ENCODE results near the gene CCDC69. TPM values are rescaled to one million over a fixed set of nuclear protein-coding genes. Genes with fewer than 3 reads are reported as not detected.

The CCDC69 gene
- total and polyA plus RNA-seq, 4 donors, result 15.4 to 73.6 (median 61.9) TPM

DNA sequence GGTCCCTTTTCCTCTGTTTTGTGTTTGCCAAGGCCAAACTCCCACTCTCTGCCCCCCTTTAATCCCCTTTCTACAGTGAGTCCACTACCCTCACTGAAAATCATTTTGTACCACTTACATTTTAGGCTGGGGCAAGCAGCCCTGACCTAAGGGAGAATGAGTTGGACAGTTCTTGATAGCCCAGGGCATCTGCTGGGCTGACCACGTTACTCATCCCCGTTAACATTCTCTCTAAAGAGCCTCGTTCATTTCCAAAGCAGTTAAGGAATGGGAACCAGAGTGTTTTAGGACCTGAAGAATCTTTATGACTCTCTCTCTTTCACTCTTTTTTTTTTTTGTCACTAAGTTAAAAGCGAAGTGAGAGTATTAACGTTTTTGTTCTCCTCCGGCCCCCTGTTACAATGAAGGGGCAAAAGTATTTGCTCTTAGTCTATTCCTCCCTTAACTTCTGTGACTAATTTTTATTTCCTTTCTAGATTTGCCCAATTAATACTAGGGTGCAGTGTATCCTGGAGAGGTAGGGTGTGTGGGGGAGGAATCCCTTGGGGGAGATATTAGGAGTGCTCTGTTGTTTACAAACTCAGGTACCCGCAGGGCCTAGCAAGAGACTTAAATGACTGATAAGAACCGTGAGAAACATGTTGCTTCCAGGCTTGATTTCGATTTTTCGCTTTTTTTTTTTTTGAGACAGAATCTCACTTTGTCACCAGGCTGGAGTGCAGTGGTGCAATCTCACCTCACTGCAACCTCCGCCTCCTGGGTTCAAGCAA, 43.8 kb upstream of the CCDC69 start:
- Histone ChIP-seq H3K27me3 (ENCODE audit: control insufficient read depth in 3 of 3, insufficient read depth in 3 of 3, low read length in 2 of 3) (no peaks in the 10 kb centered on the region), H3K9ac (ENCODE audit: insufficient read depth in 1 of 2, low read length in 2 of 2) (no peak overlapping the region), H3K4me1 (ENCODE audit: control insufficient read depth in 5 of 5, insufficient read depth in 5 of 5, low read length in 5 of 5) (peaks cover 0 to 6% (median 0%) of the 10 kb centered on the region in 5 donors), H3K4me3 (no peak overlapping the region), H3K27ac (ENCODE audit: low read depth in 1 of 2, low read length in 1 of 2) (no peak overlapping the region), H3K9me3 (ENCODE audit: control insufficient read depth in 4 of 4, insufficient read depth in 3 of 4, low read length in 3 of 4) (no peaks in the 10 kb centered on the region), H3K36me3 (ENCODE audit: control insufficient read depth in 4 of 4, insufficient read depth in 4 of 4, low read length in 4 of 4) (peaks cover 6 to 21% (median 12%) of the 10 kb centered on the region in 4 donors)
- ATAC-seq (ENCODE audit: insufficient read depth, low FRiP score) (no peak), DNase-seq (no peak)
- TF ChIP-seq, protein P1, sequence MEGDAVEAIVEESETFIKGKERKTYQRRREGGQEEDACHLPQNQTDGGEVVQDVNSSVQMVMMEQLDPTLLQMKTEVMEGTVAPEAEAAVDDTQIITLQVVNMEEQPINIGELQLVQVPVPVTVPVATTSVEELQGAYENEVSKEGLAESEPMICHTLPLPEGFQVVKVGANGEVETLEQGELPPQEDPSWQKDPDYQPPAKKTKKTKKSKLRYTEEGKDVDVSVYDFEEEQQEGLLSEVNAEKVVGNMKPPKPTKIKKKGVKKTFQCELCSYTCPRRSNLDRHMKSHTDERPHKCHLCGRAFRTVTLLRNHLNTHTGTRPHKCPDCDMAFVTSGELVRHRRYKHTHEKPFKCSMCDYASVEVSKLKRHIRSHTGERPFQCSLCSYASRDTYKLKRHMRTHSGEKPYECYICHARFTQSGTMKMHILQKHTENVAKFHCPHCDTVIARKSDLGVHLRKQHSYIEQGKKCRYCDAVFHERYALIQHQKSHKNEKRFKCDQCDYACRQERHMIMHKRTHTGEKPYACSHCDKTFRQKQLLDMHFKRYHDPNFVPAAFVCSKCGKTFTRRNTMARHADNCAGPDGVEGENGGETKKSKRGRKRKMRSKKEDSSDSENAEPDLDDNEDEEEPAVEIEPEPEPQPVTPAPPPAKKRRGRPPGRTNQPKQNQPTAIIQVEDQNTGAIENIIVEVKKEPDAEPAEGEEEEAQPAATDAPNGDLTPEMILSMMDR (IDR thresholded peaks at IDR 0.05; ENCODE audit: control extremely low read depth, extremely low read depth), result no peak
- 93 to 96% methylated on average over 11 of the region's 11 CpGs for WGBS, 2 donors

DNA sequence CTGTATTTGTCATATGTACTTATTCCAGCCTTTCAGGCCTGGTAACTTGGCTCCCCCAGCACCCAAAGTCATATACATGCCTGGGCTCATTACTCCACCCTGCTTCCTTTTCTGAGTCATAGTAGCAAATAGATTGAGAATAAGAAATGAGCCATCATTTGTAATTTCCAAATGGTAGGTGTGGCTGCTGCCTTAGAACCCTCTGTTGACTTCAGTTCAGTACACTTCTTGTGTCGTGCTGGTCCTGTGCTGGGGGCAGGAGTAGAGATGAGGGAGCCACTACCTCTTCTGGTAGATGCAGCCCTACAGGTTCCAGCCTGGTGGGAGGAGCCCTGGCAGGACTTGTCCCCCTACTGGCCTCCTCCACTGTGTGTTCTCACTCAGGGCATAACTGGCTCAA, 40.2 kb upstream of the CCDC69 start:
- H3K9me3 ChIP-seq (ENCODE audit: control insufficient read depth in 4 of 4, insufficient read depth in 3 of 4, low read length in 3 of 4), result no peaks in the 10 kb centered on the region
- TF ChIP-seq, protein P1 (IDR thresholded peaks at IDR 0.05; ENCODE audit: control extremely low read depth, extremely low read depth), result no peak
- WGBS, 2 donors, result 56 to 62% methylated on average over 1 of the region's 1 CpG
- H3K36me3 ChIP-seq (ENCODE audit: control insufficient read depth in 4 of 4, insufficient read depth in 4 of 4, low read length in 4 of 4), result peaks cover 2 to 25% (median 10%) of the 10 kb centered on the region in 4 donors
- H3K9ac ChIP-seq (ENCODE audit: insufficient read depth in 1 of 2, low read length in 2 of 2), result no peak overlapping the region
- no peak overlapping the region for H3K4me3 ChIP-seq
- H3K27me3 ChIP-seq (ENCODE audit: control insufficient read depth in 3 of 3, insufficient read depth in 3 of 3, low read length in 2 of 3), result no peaks in the 10 kb centered on the region
- no peak overlapping the region for H3K27ac ChIP-seq (ENCODE audit: low read depth in 1 of 2, low read length in 1 of 2)
- peak; percentile 31 for ATAC-seq (ENCODE audit: insufficient read depth, low FRiP score)
- DNase-seq, result no peak
- H3K4me1 ChIP-seq (ENCODE audit: control insufficient read depth in 5 of 5, insufficient read depth in 5 of 5, low read length in 5 of 5), result peaks cover 0 to 6% (median 0%) of the 10 kb centered on the region in 5 donors

DNA sequence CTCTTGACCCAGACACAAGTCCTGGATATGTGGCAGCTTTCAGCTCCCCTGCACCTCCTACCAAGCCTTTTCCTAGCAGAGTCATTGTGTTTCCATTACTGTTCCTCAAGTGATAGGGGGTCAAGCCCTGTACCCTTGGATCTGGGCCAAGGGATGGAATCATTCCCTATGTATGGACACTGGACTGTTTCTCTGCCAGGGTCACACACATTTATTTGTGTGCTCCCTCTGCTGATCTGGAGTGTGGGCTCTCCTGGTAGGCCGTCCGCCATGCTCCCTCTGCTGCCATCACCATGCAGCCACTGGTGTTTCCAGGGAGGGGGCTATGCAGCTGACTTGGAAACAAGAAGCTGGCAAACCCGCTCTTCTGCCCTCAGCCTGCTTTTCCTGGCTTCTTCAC, 38.6 kb upstream of the CCDC69 start:
- Histone ChIP-seq H3K27me3 (ENCODE audit: control insufficient read depth in 3 of 3, insufficient read depth in 3 of 3, low read length in 2 of 3) (no peaks in the 10 kb centered on the region), H3K36me3 (ENCODE audit: control insufficient read depth in 4 of 4, insufficient read depth in 4 of 4, low read length in 4 of 4) (peaks cover 2 to 18% (median 10%) of the 10 kb centered on the region in 4 donors), H3K9ac (ENCODE audit: insufficient read depth in 1 of 2, low read length in 2 of 2) (no peak overlapping the region), H3K27ac (ENCODE audit: low read depth in 1 of 2, low read length in 1 of 2) (no peak overlapping the region), H3K4me1 (ENCODE audit: control insufficient read depth in 5 of 5, insufficient read depth in 5 of 5, low read length in 5 of 5) (peaks cover 0 to 6% (median 0%) of the 10 kb centered on the region in 5 donors), H3K9me3 (ENCODE audit: control insufficient read depth in 4 of 4, insufficient read depth in 3 of 4, low read length in 3 of 4) (no peaks in the 10 kb centered on the region), H3K4me3 (no peak overlapping the region)
- TF ChIP-seq, protein P1 (IDR thresholded peaks at IDR 0.05; ENCODE audit: control extremely low read depth, extremely low read depth), result no peak
- DNase-seq (no peak), ATAC-seq (ENCODE audit: insufficient read depth, low FRiP score) (no peak)
- 94 to 98% methylated on average over 3 of the region's 3 CpGs for WGBS, 2 donors

All from lung (tissue), 12 donors.